Panc1 (cell line): ENCODE measurements around the gene STK10. TPM values are rescaled to one million over a fixed set of nuclear protein-coding genes. Genes with fewer than 3 reads are reported as not detected.
A peak's percentile ranks its signal among the peaks of the same experiment; 100 is the strongest.

Source experiments
- ATAC-seq: fragments of 200-7000 bp; cut with Tn5 transposase; 2 replicates; pipeline ENCODE4 v1.9.1; 2020; ENCODE audit warnings: mild to moderate bottlenecking, moderate library complexity
- BruUV-seq: library from RNA; stranded (reverse); fragments of 400-500 nt; replicated peaks from 2 replicates; lab custom pipeline; 2021; lab: Mats Ljungman, UMichigan
- CTCF ChIA-PET: fragments of 300-600 bp; sonication (Branson Sonifier 250); formaldehyde crosslinking; loops from one replicate; lab custom pipeline; 2022; ENCODE audit warnings: antibody characterized with exemption; lab: Charles Lee
- POLR2A ChIA-PET: fragments of 300-600 bp; sonication (Branson Sonifier 250); formaldehyde crosslinking; loops from one replicate; lab custom pipeline; 2022; ENCODE audit warnings: antibody characterized with exemption; lab: Charles Lee
- DNase-seq: peaks from one replicate; pipeline ENCODE4 v3.0.0-alpha.2; 2010; ENCODE audit warnings: low read depth, low spot score
- H3K27ac ChIP-seq: 2 replicates; pipeline ENCODE4 v1.5.1; 2011; ENCODE audit warnings: mild to moderate bottlenecking, low read length, inconsistent platforms
- H3K27me3 ChIP-seq: fragments of 200-500 bp; sonication (Bioruptor generic); 2 replicates; pipeline ENCODE4 v1.6.0; 2014; ENCODE audit warnings: low read length, inconsistent platforms; ENCODE audit not compliant: control insufficient read depth, insufficient read depth
- H3K36me3 ChIP-seq: fragments of 200-500 bp; sonication (Bioruptor generic); 2 replicates; pipeline ENCODE4 v1.5.1; 2014; ENCODE audit warnings: inconsistent platforms, mild to moderate bottlenecking, low read length, moderate library complexity; ENCODE audit not compliant: control insufficient read depth, insufficient read depth
- H3K4me1 ChIP-seq: 2 replicates; pipeline ENCODE4 v1.5.1; 2011; ENCODE audit warnings: inconsistent platforms, mild to moderate bottlenecking, low read length, moderate library complexity; ENCODE audit not compliant: control insufficient read depth, insufficient read depth
- H3K4me3 ChIP-seq, 2 experiments: 2 replicates each; pipeline ENCODE4 v1.5.1; 2011 to 2012; ENCODE audit warnings: low read depth in 2 of 2, low read length in 2 of 2, mild to moderate bottlenecking in 2 of 2, inconsistent platforms in 1 of 2, moderate library complexity in 1 of 2
- H3K9me3 ChIP-seq: fragments of 200-500 bp; sonication (Bioruptor generic); 2 replicates; pipeline ENCODE4 v1.5.1; 2014; ENCODE audit warnings: low read depth, mild to moderate bottlenecking, inconsistent platforms, low read length, moderate library complexity; ENCODE audit not compliant: control insufficient read depth, insufficient read depth
- CTCF ChIP-seq: fragments of 450-650 bp; IDR thresholded peaks from 2 replicates; pipeline ENCODE4 v1.5.1; 2017; ENCODE audit warnings: mild to moderate bottlenecking
- POLR2AphosphoS5 ChIP-seq: IDR thresholded peaks from 2 replicates; pipeline ENCODE4 v1.6.1; 2012; ENCODE audit warnings: mild to moderate bottlenecking, low read depth, low read length, moderate library complexity
- REST ChIP-seq, 2 experiments: IDR thresholded peaks; 2 replicates each; pipeline ENCODE4 v1.6.1; 2011 to 2012; ENCODE audit warnings: low read depth in 2 of 2, control low read depth in 1 of 2, low read length in 1 of 2, mild to moderate bottlenecking in 1 of 2, moderate library complexity in 1 of 2; ENCODE audit not compliant: insufficient read depth in 1 of 2
- SIN3A ChIP-seq: IDR thresholded peaks from 2 replicates; pipeline ENCODE4 v1.6.1; 2012; ENCODE audit warnings: low read depth, mild to moderate bottlenecking, low read length, moderate library complexity, borderline replicate concordance; ENCODE audit not compliant: insufficient read depth
- TCF7L2 ChIP-seq: IDR thresholded peaks from 2 replicates; pipeline ENCODE4 v1.6.1; 2011; ENCODE audit warnings: mild to moderate bottlenecking, low read depth, low read length, inconsistent platforms
- in situ Hi-C: cut with HindIII; loops from 2 replicates; pipeline ENCODE4 v1.10.0; 2016; ENCODE audit warnings: low sequenced_read_pairs, low pct_unique_long_range_greater_than_20kb
- intact Hi-C: fragments of 100-400 bp; cut with micrococcal nuclease; formaldehyde crosslinking; loops from one replicate; pipeline ENCODE4 v1.10.0; 2022; ENCODE audit not compliant: unreplicated experiment
- total RNA-seq: library from RNA; stranded (reverse); gene quantifications from one replicate; pipeline ENCODE4 v1.2.1, GENCODE V29; 2021; ENCODE audit not compliant: unreplicated experiment

Gene STK10
- total RNA-seq, 1 experiment from 2014 or later, result 34.9 TPM

DNA sequence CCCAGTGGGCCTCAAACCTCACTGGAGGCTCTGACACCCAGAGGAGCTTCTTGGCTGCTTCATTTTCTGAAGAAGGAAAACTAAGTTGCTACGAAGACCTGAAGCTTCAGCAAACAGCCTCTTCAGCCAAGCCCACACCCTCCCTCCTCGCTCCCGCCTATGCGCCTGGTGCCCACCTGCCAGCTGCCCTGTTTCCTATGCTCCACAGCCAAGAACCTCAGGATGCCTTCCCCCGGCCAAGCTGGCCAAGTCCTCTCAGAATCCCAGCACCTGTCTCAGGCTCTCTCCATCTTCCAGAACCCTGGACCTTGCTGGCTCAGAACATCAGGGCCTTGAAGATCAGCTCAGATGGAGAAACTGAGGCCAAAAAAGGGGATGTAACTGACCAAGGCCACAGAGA, 60.4 kb downstream of the STK10 start:
- ATAC-seq (no peak), DNase-seq (no peak)
- TF ChIP-seq POLR2AphosphoS5, result no peak
- no peak for TF ChIP-seq CTCF
- TF ChIP-seq REST (IDR thresholded peaks at IDR 0.05; ENCODE audit: insufficient read depth in 1 of 2, low read depth in 2 of 2, low read length in 1 of 2), result no peak
- no peak for TF ChIP-seq TCF7L2
- TF ChIP-seq SIN3A, result no peak
- in situ Hi-C loops (no loop called here), intact Hi-C loops (no loop called here)
- H3K9me3 ChIP-seq, result no peaks in the 10 kb centered on the region
- H3K27ac ChIP-seq, result no peak overlapping the region
- H3K27me3 ChIP-seq, result no peaks in the 10 kb centered on the region
- ChIA-PET CTCF (interaction anchor here (0.5 kb wide), 1 partner anchor 146 kb away, joined by 6 read pairs; no protein-coding TSS in a partner anchor), POLR2A (interaction anchor here (0.6 kb wide), 1 partner anchor 115 kb away, joined by 6 read pairs; no protein-coding TSS in a partner anchor)
- H3K4me1 ChIP-seq, result no peaks in the 10 kb centered on the region
- no peaks in the 10 kb centered on the region for H3K36me3 ChIP-seq
- H3K4me3 ChIP-seq, result no peak overlapping the region
- no TSS peak for BruUV-seq

GRCh38 chr5:172123269-172123692, 64.7 kb downstream of the STK10 start:
- BruUV-seq, result no TSS peak
- H3K36me3 ChIP-seq, result no peaks in the 10 kb centered on the region
- in situ Hi-C loops (no loop called here), intact Hi-C loops (no loop called here)
- no peak overlapping the region for H3K4me3 ChIP-seq
- H3K27me3 ChIP-seq, result no peaks in the 10 kb centered on the region
- ChIA-PET CTCF (interaction anchor here (0.5 kb wide), 2 partner anchors 146 to 1700 kb away, joined by 3 to 4 read pairs; no protein-coding TSS in a partner anchor), POLR2A (interaction anchor here (0.7 kb wide), 1 partner anchor 9 kb away, joined by 3 read pairs; no protein-coding TSS in a partner anchor)
- DNase-seq (no peak), ATAC-seq (peak; percentile 64)
- no peaks in the 10 kb centered on the region for H3K9me3 ChIP-seq
- no peak overlapping the region for H3K27ac ChIP-seq
- TF ChIP-seq TCF7L2, result no peak
- no peaks in the 10 kb centered on the region for H3K4me1 ChIP-seq

- no peak overlapping the region for H3K27ac ChIP-seq
- intact Hi-C loops, result no loop called here
- BruUV-seq, result no TSS peak
- CTCF ChIA-PET, result interaction anchor here (0.5 to 0.6 kb wide), 3 partner anchors 69 to 92 kb away, joined by 5 to 10 read pairs (median 7); no protein-coding TSS in a partner anchor
- no peak for TF ChIP-seq REST (IDR thresholded peaks at IDR 0.05; ENCODE audit: insufficient read depth in 1 of 2, low read depth in 2 of 2, low read length in 1 of 2)
- TF ChIP-seq POLR2AphosphoS5, result no peak
- no peak for TF ChIP-seq CTCF
- no peak for TF ChIP-seq SIN3A
- no peak for TF ChIP-seq TCF7L2
- DNase-seq (no peak), ATAC-seq (0 out of 2 replicates have a peak, but pooled peaks have one; percentile 41)
- H3K4me1 ChIP-seq, result no peaks in the 10 kb centered on the region
- in situ Hi-C loops, result no loop called here
- no peaks in the 10 kb centered on the region for H3K9me3 ChIP-seq
- H3K4me3 ChIP-seq, result no peak overlapping the region
- H3K27me3 ChIP-seq, result no peaks in the 10 kb centered on the region
- H3K36me3 ChIP-seq, result no peaks in the 10 kb centered on the region
- POLR2A ChIA-PET, result no interaction called here
Measured at GRCh38 chr5:172119921-172120688, 67.9 kb downstream of the STK10 start.
